SKM-1 treated with dmso at 0.1 percent for 144 hours (cell line): Measurements from ENCODE around the gene SYNPO2.
"Not testable (repeated sequence)": the region's sequence is repeated elsewhere in the genome, so short reads cannot be mapped to it uniquely, and the experiment has no call there.

Experiments
- DNase-seq: peaks from one replicate; lab custom pipeline; 2025; ENCODE audit not compliant: unreplicated experiment; lab: John Stamatoyannopoulos, UW

SYNPO2 gene

GRCh38 chr4:119028296-119028695 lies 139.6 kb downstream of the SYNPO2 start:
- no peak for DNase-seq

DNA sequence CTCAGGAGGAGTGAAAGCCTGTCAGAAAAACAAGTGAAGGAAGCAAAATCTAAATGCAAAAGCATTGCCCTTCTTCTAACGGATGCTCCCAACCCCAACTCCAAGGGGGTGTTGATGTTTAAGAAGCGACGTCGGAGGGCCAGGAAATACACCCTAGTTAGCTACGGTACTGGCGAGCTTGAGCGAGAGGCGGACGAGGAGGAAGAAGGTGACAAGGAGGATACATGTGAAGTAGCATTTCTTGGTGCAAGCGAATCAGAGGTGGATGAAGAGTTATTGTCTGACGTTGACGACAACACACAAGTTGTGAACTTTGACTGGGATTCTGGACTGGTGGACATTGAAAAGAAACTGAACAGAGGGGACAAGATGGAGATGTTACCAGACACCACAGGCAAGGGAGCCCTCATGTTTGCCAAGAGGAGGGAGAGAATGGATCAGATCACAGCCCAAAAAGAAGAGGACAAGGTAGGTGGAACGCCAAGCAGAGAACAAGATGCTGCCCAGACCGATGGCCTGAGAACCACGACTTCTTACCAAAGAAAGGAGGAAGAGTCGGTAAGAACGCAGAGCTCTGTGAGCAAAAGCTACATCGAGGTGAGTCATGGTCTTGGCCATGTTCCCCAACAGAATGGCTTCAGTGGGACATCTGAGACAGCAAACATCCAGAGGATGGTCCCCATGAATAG lies 141.3 kb downstream of the SYNPO2 start:
- no peak for DNase-seq

DNA sequence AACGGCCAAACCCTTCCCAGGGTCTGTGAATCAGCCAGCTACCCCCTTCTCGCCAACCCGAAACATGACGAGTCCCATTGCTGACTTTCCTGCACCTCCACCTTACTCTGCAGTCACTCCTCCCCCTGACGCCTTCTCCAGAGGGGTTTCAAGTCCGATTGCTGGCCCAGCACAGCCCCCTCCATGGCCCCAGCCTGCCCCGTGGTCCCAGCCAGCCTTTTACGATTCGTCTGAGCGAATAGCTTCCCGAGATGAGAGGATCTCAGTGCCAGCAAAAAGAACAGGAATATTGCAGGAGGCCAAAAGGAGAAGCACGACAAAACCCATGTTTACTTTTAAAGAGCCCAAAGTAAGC lies 141.9 kb downstream of the SYNPO2 start:
- no peak for DNase-seq

DNA sequence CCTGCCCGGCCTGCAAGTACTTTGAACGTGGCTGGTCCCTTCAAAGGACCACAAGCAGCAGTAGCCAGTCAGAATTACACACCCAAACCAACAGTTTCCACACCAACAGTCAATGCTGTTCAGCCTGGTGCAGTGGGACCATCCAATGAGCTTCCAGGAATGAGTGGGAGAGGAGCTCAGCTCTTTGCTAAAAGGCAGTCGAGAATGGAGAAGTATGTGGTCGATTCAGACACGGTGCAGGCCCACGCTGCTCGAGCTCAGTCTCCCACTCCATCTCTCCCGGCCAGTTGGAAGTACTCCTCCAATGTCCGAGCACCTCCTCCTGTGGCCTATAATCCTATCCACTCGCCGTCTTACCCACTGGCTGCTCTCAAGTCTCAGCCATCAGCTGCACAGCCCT lies 142.6 kb downstream of the SYNPO2 start:
- DNase-seq: no peak

- DNase-seq: no peak
These were observed 144.4 kb downstream of the SYNPO2 start for GRCh38 chr4:119032921-119033685.

DNA sequence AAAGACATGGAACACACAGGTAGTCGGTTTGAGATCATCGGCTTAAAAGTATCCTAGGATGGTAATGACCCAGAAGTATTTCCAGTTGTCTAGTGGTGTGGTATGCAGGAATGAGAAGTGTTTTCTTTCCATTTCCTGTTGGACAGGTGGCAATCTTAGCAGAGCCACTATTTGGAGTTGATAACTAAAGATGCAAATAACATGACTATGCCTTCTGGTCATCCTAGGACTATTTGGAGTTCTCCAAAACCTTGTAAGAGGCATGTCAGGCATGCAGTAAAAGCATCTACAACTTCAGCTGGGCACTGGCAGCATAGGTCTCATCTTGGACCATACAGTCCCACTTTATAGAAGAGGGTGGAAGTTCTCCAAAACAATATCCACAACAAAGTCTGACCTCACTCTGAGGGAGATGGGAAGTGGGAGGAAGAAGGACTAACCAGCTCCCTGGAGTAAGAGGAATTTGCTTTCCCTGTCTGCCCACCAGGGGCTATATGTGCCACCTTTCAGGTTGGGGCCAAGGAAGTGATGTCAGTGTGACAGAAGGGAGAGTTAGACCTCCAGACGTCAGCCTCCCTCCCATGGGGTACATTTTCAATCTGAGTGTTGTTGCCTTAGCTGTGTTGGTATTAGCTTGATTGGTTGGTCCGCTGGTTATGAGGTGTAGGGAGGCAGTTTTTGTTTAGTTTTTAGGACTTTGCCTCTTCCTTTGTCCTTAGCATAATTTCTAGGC lies 145.8 kb downstream of the SYNPO2 start:
- DNase-seq: no peak

GRCh38 chr4:119035951-119036737 lies 147.5 kb downstream of the SYNPO2 start:
- no peak for DNase-seq

DNA sequence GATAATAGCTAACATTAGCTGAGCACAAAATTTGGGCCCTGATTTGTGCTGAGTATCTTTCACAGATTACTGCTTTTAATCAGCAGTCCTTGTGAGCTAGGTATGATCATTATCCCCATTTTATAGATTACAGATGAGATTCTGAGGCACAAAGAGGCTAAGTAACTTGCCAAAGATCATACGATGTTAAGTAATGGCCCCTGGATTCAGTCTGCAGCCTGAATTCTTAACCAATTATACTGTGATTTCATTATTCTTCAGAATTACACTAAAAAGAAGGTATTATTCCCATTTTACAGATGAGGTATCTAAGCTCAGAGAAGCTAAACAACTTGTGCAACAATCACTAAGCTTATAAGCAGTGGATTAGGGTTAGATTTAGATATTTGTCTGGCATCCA lies 149.1 kb downstream of the SYNPO2 start:
- no peak for DNase-seq

GRCh38 chr4:119038116-119038841 lies 149.6 kb downstream of the SYNPO2 start:
- no peak for DNase-seq

DNA sequence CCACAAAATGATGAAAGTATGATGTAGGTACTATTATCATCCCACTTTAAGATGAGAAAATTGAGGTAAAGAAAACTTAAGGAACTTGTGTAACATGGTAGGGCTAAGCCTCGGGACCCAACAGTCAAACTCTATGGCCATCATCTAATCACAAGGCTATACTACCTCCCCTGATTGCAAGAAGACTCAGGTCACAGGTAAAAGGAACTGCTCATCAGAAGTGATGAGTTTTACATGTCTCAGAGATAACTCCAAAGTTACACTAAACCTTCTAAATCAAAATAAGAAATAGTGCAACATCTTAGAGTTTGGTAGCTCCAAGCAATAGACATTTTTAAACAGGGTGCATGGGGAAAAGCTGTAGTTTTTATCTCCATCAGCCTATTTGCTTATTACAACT lies 150.5 kb downstream of the SYNPO2 start:
- DNase-seq: no peak

- no peak for DNase-seq
These were observed 151.1 kb downstream of the SYNPO2 start for GRCh38 chr4:119039779-119040178.

GRCh38 chr4:119040261-119040660 lies 151.6 kb downstream of the SYNPO2 start:
- DNase-seq: no peak

- no peak for DNase-seq
These were observed 152.1 kb downstream of the SYNPO2 start for GRCh38 chr4:119040694-119041185.

- no peak for DNase-seq
These were observed 152.7 kb downstream of the SYNPO2 start for GRCh38 chr4:119041396-119041795.

DNA sequence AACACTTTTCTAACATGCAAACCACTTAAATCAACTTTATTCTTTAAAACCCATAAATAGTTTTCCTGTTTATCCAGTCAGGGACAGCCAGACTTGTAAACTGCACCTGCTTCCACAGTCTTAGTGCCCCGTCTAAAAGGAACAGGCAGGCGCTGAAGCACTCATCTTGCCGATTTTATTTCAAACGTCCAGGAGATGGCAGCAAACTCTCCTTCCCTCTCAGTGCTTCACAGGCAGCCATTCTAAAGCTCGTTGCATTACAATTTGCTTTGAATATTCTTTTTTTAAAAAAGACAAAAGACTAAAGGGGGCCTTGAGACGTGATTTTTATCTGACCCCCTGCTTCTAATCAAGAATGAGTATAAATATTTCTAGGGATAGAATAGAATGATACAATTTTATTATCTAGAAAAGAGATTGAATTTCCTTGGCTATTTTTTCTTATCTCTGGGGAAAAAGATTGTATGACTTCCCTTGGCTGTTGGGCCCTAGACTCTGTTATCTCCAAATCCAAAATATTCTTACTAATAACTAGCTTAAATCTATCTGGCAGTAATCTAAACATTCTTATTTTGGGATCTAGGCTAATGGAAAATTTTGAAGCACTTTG lies 153.4 kb downstream of the SYNPO2 start:
- DNase-seq: peak; percentile 35

- DNase-seq: no peak
These were observed 157.6 kb downstream of the SYNPO2 start for GRCh38 chr4:119046263-119046662.

DNA sequence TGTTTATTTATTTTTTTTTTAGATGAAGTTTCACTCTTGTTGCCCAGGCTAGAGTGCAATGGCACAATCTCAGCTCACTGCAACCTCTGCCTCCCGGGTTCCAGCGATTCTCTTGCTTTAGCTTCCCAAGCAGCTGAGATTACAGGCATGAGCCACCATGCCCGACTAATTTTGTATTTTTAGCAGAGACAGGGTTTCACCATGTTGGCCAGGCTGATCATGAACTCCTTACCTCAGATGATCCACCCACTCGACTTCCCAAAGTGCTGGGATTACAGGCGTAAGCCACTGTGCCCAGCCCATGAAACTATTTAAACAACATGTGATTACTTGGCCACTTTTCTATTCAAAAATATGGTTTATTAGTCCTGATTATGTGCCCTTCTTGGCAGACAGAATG lies 158.4 kb downstream of the SYNPO2 start:
- DNase-seq: not testable (repeated sequence)

GRCh38 chr4:119048446-119048845 lies 159.8 kb downstream of the SYNPO2 start:
- no peak for DNase-seq

DNA sequence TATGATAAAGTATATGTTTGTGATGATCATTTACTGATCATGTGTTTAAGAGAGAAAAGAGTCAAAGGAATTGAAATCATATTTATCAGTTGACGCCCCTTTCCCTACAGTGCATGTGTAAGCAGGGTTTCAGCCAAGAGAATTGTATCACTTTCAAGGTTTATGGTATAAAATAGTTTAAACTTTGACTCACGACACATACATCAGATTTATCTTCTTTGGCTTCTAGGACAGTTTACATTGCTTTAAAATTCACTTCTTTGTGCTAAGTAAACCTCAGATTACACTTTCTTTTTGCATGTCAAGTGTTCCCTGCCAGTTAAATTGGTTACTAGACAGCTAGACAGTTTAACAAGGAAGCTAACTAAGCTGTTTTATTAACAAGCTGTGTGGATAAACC lies 160.7 kb downstream of the SYNPO2 start:
- no peak for DNase-seq

- DNase-seq: no peak
These were observed 162.0 kb downstream of the SYNPO2 start for GRCh38 chr4:119050527-119051090.
